Upper lobe of left lung (tissue), 6 donors: ENCODE results near the gene SNTB2. TPM values are rescaled to one million over a fixed set of nuclear protein-coding genes. Genes with fewer than 3 reads are reported as not detected.
A peak's percentile ranks its signal among the peaks of the same experiment; 100 is the strongest.

Experiments used
- ATAC-seq, 2 donors: fragments of 200-7000 bp; cut with Tn5 transposase; one replicate each; pipeline ENCODE4 v1.9.1; 2022; ENCODE audit warnings: mild to moderate bottlenecking in 2 of 2, moderate library complexity in 2 of 2; ENCODE audit not compliant: low FRiP score in 2 of 2
- DNase-seq, 2 donors: peaks; one replicate each; pipeline ENCODE4 v3.0.0-alpha.2; 2019 to 2020
- H3K27ac ChIP-seq, 4 donors: fragments of 200-600 bp; sonication (generic); one replicate each; pipeline ENCODE4 v1.5.1; 2016 to 2019
- H3K27me3 ChIP-seq, 4 donors: fragments of 200-600 bp; sonication (generic); one replicate each; pipeline ENCODE4 v1.5.1; 2017 to 2019
- H3K36me3 ChIP-seq, 4 donors: fragments of 200-600 bp; sonication (generic); one replicate each; pipeline ENCODE4 v1.5.1; 2016 to 2019
- H3K4me1 ChIP-seq, 4 donors: fragments of 200-600 bp; sonication (generic); one replicate each; pipeline ENCODE4 v1.5.1; 2018 to 2019
- H3K4me3 ChIP-seq, 4 donors: fragments of 200-600 bp; sonication (generic); one replicate each; pipeline ENCODE4 v1.5.1; 2017 to 2019; ENCODE audit warnings: mild to moderate bottlenecking in 2 of 4, moderate library complexity in 1 of 4
- H3K9me3 ChIP-seq, 4 donors: fragments of 200-600 bp; sonication (generic); one replicate each; pipeline ENCODE4 v1.5.1; 2018 to 2019
- CTCF ChIP-seq, 6 experiments: fragments of 450-650 bp in 4 of 6; fragments of 200-600 bp in 2 of 6; sonication (generic) in 2 of 6; IDR thresholded peaks; one replicate each; pipeline ENCODE4 v1.5.1; 2016 to 2019; ENCODE audit warnings: antibody characterized with exemption in 6 of 6
- EP300 ChIP-seq, 4 donors: sonication (generic); formaldehyde crosslinking; IDR thresholded peaks; one replicate each; pipeline ENCODE4 v1.5.1; 2017; ENCODE audit warnings: antibody characterized with exemption in 4 of 4, control low read depth in 2 of 4
- POLR2A ChIP-seq, 4 donors: fragments of 450-650 bp; IDR thresholded peaks; one replicate each; pipeline ENCODE4 v1.5.1; 2016 to 2017; ENCODE audit warnings: antibody characterized with exemption in 4 of 4, mild to moderate bottlenecking in 2 of 4
- POLR2AphosphoS5 ChIP-seq, 2 donors: sonication (generic); formaldehyde crosslinking; IDR thresholded peaks; one replicate each; pipeline ENCODE4 v1.5.1; 2017; ENCODE audit warnings: antibody characterized with exemption in 2 of 2
- WGBS, 2 donors: methylation state at CpG; one replicate each; pipeline ENCODE4 v1.1.5; 2017 to 2018; 5-methylcytosine and 5-hydroxymethylcytosine counted together
- small RNA-seq, 4 donors: library from RNA; depleted of rRNA; stranded (forward); fragments of <200 nt; gene quantifications; one replicate each; pipeline ENCODE3, GENCODE V24; 2016
- total RNA-seq, 6 donors: library from RNA; depleted of rRNA in 4 of 6; stranded (reverse); fragments of >200 nt in 4 of 6; gene quantifications; one replicate each; pipeline versions ENCODE4 v1.1.0 to v1.2.1, GENCODE V29; 2016 to 2021
- donor health status: DM: no; HTN: no; CAD: no; lungs with moderate emphysema.
- donor health status: DM: no; HTN: yes; CAD: no; lungs with severe emphysema.

The SNTB2 gene
- total RNA-seq, 6 donors from 2014 or later: 24.1 to 41.2 (median 30.5) TPM

GRCh38 chr16:69349536-69349935, 162.6 kb downstream of the SNTB2 start:
- 88 to 91% methylated on average over 10 of the region's 10 CpGs for WGBS, 2 donors
- no peak for DNase-seq
- Histone ChIP-seq H3K4me3 (no peak overlapping the region), H3K27me3 (no peaks in the 10 kb centered on the region), H3K27ac (no peak overlapping the region), H3K4me1 (peaks cover 0 to 12% (median 0%) of the 10 kb centered on the region in 4 donors), H3K9me3 (no peaks in the 10 kb centered on the region), H3K36me3 (peaks cover 0 to 24% (median 4%) of the 10 kb centered on the region in 4 donors)
- no peak for ATAC-seq
- no peak for TF ChIP-seq CTCF (IDR thresholded peaks at IDR 0.05)
- no peak for TF ChIP-seq EP300 (IDR thresholded peaks at IDR 0.05)
- TF ChIP-seq POLR2AphosphoS5 (IDR thresholded peaks at IDR 0.05): no peak
- TF ChIP-seq POLR2A (IDR thresholded peaks at IDR 0.05): no peak

- Histone ChIP-seq H3K27me3 (no peaks in the 10 kb centered on the region), H3K4me3 (no peak overlapping the region), H3K27ac (no peak overlapping the region), H3K36me3 (peaks cover 0 to 35% (median 6%) of the 10 kb centered on the region in 4 donors), H3K9me3 (no peaks in the 10 kb centered on the region), H3K4me1 (peaks cover 0 to 12% (median 0%) of the 10 kb centered on the region in 4 donors)
- DNase-seq: no peak
- no peak for ATAC-seq
- no peak for TF ChIP-seq CTCF (IDR thresholded peaks at IDR 0.05)
- no peak for TF ChIP-seq POLR2AphosphoS5 (IDR thresholded peaks at IDR 0.05)
- no peak for TF ChIP-seq EP300 (IDR thresholded peaks at IDR 0.05)
- TF ChIP-seq POLR2A (IDR thresholded peaks at IDR 0.05): no peak
- 66 to 68% methylated on average over 6 of the region's 6 CpGs for WGBS, 2 donors
Observed at GRCh38 chr16:69350536-69351133, 163.7 kb downstream of the SNTB2 start.

GRCh38 chr16:69351309-69352027, 164.5 kb downstream of the SNTB2 start, which contains the start of gene TMED6:
Gene TMED6 (minus strand): TSS chr16:69351786. CDS start chr16:69351753, 33 bp downstream.
- WGBS, 2 donors: 65 to 70% methylated on average over 12 of the region's 12 CpGs
- DNase-seq (peak in 1 of 2 donors; percentile 52), ATAC-seq (no peak)
- Histone ChIP-seq H3K4me1 (peaks cover 0 to 12% (median 0%) of the 10 kb centered on the region in 4 donors), H3K27me3 (no peaks in the 10 kb centered on the region), H3K4me3 (peak within 1 kb of the TSS in 1 of 4 donors; percentile 28), H3K36me3 (peaks cover 3 to 39% (median 10%) of the 10 kb centered on the region in 4 donors), H3K9me3 (no peaks in the 10 kb centered on the region), H3K27ac (no peak within 1 kb of the TSS)
- TF ChIP-seq POLR2A (IDR thresholded peaks at IDR 0.05) (no peak), POLR2AphosphoS5 (IDR thresholded peaks at IDR 0.05) (no peak), CTCF (IDR thresholded peaks at IDR 0.05) (no peak), EP300 (IDR thresholded peaks at IDR 0.05) (no peak)

Small RNAs within 50 kb of the gene (small RNA-seq; reads per million reads assigned to genes)
- 0 reads per million in 4 donors for gene RF00019
- 0 reads per million in 4 donors for gene RNU6-22P

Other genes starting within 250 kb of the SNTB2 start
- gene HAS3, start 81.5 kb upstream of the SNTB2 start, total RNA-seq: 10 to 100 TPM in 4 of 6 donors, 1 to 10 TPM in 2; 4.5 to 32.0 (median 15.8) TPM
- gene CHTF8, start 54.6 kb upstream of the SNTB2 start, total RNA-seq: 100 to 1,000 TPM in 1 of 6 donors, 10 to 100 TPM in 5; 33.5 to 103 (median 70.6) TPM
- 10 to 100 TPM; 10.9 to 38.8 (median 28.4) TPM for gene UTP4, start 54.5 kb upstream of the SNTB2 start, total RNA-seq
- gene VPS4A, start 124.2 kb downstream of the SNTB2 start, total RNA-seq: 10 to 100 TPM; 27.8 to 48.6 (median 32.9) TPM
- 10 to 100 TPM in 5 of 6 donors, 1 to 10 TPM in 1; 6.9 to 22.0 (median 13.5) TPM for gene PDF, start 143.4 kb downstream of the SNTB2 start, total RNA-seq
- 10 to 100 TPM; 33.5 to 62.9 (median 37.0) TPM for gene COG8, start 152.4 kb downstream of the SNTB2 start, total RNA-seq
- gene NIP7, start 152.6 kb downstream of the SNTB2 start, total RNA-seq: 10 to 100 TPM in 4 of 6 donors, 1 to 10 TPM in 2; 2.7 to 21.0 (median 14.1) TPM
- gene TMED6, start 164.6 kb downstream of the SNTB2 start, total RNA-seq: 1 to 10 TPM in 2 of 6 donors, under 1 TPM in 2, not detected in 2; 0.43 to 2.6 (median 1.1) TPM
- 100 to 1,000 TPM in 1 of 6 donors, 10 to 100 TPM in 5; 17.0 to 114 (median 22.6) TPM for gene TERF2, start 198.8 kb downstream of the SNTB2 start, total RNA-seq
- gene CYB5B, start 237.5 kb downstream of the SNTB2 start, total RNA-seq: 10 to 100 TPM; 25.2 to 93.1 (median 69.4) TPM